HPDE6-E6E7 (cell line): ENCODE measurements around the gene TRIM3.
"Not testable (repeated sequence)": the region's sequence is repeated elsewhere in the genome, so short reads cannot be mapped to it uniquely, and the experiment has no call there.

Experiments used
- DNase-seq: peaks from one replicate; pipeline ENCODE4 v3.0.0; 2011; ENCODE audit warnings: missing footprints; ENCODE audit errors: extremely low spot score

The TRIM3 gene

DNA sequence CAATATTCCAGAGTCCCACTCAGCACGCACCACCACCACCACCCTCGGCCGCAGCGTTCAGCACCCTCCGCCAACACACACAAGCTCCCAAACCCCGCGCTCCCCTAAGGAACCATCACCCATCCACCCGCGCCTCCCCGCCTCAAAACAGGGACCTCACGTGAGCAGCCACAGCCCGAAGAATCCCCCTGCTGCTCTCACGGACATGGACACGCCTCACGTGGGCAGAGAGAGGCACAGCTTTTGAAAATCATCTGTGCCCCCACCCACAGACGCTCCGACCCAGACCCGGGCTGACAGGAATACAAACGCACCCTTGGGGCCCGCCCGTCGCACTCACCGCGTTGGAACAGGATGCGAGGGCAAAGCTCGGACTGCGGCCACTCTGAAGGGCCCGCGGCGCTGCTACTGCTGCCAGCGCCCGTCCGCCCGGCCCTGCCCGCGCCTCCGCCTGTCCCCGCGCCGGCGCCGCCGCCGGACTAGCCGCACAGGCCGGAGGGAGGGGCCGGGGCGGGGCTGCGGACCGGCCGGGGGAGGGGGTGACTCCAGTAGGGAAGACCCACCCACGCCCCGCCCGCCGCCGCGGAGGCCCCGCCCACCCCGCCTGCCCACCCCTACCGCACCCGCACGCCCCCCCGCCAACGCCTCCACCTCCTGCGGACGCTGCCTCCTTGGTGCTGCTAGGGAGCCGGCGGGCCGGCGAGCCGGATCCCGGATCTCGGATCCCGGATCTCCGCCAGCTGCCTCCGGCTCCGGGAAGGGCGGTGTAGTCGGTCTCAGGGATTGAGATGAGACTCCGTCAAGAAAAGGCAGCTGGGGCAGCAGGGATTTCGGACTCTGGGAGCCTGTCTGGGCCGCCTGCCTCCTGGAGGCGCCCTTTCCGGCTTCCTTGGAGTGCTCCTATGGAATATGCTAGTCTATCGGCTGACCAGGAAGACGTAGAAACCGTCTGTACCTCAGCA is at the start of gene TRIM3:
TSS of gene TRIM3 (minus strand) at position 491 of the 962 bp plus-strand sequence. CDS start 8,246 bp downstream, outside the sequence.
- DNase-seq = peak; percentile 79

DNA sequence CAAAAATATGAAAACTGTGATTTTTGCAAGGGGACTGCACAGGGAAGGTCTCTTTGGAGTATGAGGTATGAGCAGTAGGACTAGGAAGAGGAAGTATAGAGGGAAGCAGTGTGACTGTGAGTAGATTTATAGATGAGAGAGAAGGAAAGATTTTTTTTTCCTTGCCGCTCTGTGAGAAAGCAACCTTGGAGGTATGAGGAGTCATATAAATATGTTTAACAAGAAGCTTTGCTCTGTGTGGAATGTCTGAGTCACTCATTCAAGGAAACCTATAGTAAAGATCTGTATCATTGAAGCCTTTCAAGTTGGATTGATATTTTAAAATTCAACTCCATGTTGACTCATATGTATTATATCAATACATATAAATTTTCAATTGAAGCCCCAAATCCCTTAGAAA is 49.5 kb upstream of the TRIM3 start:
- peak; percentile 23 for DNase-seq

DNA sequence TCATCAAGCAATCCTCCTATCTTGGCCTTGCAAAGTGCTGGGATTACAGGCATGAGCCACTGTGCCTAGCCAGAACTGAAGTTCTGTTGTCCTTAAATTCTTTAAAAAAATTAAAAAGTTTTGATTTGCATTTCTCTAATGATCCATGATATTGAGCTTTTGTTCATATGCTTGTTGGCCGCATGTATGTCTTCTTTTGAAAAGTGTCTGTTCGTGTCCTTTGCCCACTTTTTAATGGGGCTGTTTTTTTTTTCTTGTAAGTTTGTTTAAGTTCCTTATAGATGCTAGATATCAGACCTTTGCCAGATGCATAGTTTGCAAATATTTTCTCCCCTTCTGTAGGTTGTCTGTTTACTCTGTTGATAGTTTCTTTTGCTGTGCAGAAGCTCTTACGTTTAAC is 48.2 kb upstream of the TRIM3 start:
- DNase-seq = not testable (repeated sequence)

DNA sequence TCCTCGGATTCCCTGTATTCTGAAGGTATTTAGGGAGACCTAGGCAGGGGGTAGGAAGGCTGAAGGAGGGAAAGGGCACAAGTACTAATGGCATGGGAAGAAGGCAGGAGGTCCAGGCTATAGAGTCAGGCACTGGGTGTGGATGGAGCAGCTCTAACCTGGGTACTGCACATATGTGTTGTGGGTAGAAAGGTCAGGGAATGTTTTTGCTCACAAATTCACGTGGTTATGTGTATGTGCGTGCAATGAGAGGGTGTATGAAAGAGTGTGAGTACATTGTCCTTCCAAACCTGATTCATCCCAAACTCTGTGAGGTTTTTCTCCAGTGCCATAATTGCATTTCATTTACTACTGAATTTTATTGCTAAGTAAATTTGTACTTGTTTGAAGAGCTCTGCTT is 46.5 kb upstream of the TRIM3 start:
- DNase-seq = no peak

DNA sequence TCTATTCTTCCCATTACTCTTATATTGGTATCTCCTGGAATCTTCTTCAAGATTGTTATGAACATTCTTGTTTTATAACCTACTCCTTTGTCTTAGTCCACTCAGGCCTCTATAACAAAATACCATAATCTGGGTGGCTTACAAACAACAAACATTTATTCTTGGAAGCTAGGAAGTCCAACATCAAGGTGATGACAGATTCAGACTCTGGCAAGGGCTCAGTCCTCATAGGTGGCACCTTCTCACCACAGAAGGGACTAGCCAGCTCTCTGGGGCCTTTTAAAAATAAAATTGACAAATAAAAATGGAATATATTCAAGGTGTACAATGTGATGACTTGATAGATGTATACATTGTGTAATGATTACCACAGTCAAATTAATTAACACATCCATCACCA is 43.1 kb upstream of the TRIM3 start:
- no peak for DNase-seq

DNA sequence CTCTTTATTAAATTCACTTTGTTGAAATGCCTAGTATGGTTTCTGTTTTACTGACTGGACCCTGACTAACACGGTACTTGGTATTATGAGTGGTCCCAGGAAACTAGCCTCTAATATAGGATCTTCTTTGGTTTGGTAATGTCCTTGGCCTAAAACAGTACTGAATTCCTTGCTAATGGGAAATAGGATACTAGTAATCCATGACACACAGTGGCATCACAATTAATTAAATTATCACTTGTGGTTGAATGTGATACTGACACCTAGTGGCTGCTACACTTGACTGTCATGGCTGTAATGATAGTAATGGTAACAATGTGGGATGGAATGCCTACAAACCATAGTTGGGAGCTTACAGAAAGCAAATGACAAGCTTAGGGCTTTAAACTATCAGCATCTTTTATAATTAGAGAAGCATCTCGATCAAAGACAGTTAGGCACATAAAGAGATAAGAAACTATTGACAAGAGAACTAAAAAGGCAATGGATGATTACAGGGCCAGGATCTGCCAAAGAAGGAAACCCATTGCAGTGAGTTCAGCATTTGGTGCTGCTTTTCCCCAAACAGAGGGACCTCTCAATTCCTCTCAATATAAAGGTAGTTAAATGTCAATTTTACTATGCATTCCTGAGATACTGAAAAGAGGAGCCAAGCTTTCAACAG is 32.0 kb upstream of the TRIM3 start:
- peak; percentile 40 for DNase-seq

DNA sequence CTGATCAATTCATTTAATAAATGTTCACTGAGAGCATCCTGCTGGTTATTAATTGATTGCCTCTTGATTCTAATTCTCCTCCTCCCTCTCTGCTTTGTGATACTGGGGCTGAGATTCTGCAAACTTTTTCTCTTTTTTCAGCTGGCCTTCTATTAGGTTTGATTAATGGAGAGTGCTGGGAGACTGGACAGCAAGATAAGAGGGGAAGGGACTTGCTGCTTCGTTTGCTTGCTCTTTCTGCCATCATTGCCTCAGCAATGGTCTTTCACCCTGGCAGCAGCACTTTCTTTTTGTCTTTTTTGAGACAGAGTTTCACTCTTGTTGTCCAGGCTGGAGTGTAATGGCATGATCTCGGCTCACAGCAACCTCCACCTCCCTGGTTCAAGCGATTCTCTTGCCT is 30.4 kb upstream of the TRIM3 start:
- DNase-seq = no peak

DNA sequence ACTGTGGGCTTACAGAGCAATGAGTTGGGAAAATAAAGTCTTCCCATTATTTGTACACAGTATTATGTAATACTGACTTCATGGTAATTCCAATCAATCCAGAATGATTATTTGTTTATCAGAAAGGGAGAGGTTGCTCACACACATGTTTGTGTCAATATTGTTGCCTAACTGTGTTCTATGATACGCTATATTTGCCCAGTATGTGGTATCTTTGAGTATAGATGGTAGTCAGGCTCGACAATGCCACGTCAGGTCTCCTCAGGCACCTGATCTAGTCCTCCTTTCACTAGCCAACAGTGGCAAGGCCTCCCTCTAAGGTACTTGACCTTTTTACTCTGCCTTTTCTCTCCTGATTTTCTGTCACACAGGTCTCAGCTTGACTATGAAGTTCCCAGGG is 28.6 kb upstream of the TRIM3 start:
- DNase-seq = no peak

DNA sequence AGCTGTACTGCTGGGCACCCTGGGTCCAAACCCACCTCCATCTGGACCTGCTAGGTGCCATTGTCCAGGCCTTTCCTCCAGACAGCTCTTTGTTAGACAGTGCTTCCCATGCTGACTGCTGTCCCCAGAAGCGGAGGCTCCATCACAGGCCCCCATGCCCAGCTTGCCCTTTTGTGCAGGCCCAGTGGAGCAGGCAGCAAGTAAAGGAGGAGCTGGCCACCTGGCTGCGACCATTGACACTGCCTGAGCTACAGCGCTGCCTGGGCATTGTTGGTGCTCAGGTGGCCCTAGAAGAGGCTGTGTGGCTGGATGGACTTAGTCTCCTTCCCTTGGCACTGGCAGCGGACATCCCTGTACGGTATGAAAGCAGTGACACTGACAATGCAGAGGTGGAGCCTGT is 24.8 kb upstream of the TRIM3 start:
- DNase-seq = no peak

DNA sequence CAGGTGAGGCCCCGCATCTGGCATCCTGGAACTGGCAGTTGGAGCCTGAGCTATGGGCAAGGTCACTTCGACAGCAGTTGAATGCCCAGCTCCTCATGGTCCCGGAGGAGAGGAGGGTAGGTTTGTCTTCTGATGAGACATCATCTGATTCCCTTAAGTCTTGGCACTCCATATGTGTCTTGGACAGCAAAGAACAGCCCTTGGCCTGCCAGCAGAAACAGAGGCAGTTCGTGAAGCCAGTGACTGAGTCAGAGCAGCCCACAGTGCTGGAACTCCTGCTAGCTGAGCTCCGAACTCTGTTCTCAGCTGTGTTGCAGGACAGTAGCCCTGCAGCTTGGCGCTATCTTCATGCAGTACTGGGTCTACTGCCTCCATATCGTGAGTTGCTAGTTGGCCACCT is 24.4 kb upstream of the TRIM3 start:
- DNase-seq = no peak

DNA sequence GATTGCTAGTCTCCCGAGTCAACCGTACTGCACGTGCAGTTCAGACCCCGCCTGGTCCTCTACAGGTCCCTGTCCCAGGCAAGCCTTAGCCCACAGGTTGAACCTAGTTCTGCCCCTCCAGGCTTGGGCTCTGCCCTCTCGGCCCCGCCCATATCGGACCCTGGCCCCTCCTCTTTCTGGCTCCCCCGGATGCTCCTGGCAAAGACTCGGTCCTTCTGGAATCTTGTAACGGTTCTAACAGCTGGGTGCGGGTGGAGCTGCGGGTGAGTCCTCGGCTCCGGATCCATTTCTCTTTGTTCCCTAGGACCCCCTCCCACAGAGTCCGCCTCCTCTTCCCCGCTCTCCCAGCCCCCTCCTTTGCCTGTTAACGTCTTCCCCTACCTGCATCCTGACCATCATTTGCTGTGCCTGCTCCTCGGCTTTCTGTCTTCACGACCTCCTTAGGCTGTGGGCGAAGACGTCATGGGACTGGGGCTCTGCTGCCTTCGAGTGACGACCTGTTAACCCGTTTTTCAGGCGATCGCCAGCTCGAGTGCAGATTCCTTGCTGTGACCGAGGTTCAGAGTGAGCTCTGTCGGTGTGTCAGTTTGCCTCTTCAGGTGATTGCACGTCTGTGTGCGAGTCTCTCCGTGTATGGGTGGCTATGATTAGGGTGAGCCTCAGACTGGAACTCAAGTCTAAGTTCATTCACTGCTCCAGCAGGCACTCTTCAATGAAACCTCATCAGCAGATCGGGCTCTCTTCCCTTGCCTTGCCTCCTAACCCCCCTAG is 23.5 kb upstream of the TRIM3 start, which contains the start of gene DNHD1:
TSS of gene DNHD1 (plus strand) at position 212 of the 771 bp plus-strand sequence. CDS start 936 bp downstream, outside the sequence.
- no peak for DNase-seq

DNA sequence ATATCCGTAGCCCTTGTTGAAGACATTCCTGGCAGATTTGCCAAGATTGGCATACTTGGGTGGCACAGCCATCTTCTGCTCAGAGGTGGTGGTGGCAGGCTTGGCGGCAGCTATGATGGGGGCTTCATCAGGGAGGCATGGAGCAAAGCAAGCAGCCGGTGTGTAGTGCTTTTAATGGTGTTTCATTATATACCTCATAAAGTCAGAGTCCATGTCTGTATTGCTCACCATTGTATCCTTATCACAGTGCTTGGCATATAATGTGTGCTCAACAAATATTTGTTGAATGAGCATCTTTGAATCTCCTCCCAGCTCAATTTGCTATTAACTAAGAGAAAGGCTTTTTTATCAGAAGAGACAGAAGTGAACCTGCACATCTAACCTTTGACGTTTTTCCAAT is 15.6 kb upstream of the TRIM3 start:
- no peak for DNase-seq

DNA sequence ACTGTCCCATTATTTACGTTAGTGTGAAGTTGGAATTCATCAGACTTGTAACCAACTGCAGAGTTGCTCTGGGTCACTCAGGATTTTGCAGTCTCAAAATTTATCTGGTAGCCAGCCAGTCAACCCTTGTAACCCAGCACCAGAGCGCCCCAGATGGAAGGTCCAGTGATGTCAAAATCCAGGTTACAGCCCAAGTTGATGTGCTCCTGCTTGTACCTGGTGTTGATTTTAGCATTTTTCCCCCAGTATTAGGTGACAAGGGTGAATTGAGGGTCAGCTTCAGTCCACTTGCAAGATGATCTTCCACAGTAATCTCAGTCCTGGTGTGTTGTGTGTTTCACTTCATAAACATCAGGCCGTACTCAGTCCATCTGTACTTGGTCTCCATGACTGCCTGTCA is 15.1 kb upstream of the TRIM3 start:
- no peak for DNase-seq

DNA sequence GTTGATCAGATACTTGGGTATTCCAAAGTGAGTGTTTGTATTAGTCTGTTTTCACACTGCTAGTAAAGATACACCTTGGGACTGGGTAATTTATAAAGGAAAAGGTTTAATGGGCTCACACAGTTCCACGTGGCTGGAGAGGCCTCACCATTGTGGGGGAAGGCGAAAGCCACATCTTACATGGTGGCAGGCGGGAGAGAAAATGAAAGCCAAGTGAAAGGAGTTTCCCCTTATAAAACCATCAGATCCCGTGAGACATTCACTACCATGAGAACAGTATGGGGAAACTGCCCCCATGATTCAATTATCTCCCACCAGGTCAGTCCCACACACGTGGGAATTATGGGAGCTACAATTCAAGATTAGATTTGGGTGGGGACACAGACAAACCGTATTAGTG is 14.6 kb upstream of the TRIM3 start:
- no peak for DNase-seq

DNA sequence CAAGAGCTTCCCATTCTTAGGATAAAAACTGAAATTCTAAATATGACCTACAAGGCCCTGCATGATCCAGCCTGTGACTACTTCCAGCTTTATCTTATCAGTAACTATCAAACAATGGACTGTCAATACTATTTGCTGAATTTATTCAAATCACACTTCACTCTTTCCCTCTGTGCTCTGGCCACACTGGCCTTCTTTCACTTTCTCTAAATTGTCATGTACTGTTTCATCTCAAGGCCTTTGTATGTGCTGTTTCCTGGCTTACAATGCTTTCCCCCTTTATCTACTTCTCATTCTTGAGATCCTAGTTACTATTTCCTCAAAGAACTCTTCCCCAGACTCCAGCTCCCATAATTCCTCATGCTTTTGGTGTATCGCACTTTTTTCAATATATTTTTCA is 13.2 kb upstream of the TRIM3 start:
- DNase-seq = no peak

DNA sequence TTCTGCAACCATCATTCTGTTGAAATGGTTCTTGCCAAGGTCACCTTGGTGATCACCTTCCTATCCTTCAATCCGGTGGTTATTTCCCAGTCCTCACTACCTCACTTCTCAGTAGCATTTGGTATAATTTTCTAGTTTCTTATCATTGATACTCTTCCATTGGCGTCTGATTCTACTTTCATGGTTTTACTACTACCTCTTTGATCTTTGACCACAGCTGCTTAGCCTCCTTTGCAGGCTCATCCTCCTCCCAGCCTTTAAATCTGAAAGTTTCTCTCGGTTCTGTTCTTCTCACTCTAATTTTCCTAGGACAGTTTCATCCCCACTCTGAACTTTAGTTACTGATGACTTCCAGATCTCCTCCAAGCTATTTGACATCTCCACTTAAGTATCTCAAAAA is 12.5 kb upstream of the TRIM3 start:
- no peak for DNase-seq

DNA sequence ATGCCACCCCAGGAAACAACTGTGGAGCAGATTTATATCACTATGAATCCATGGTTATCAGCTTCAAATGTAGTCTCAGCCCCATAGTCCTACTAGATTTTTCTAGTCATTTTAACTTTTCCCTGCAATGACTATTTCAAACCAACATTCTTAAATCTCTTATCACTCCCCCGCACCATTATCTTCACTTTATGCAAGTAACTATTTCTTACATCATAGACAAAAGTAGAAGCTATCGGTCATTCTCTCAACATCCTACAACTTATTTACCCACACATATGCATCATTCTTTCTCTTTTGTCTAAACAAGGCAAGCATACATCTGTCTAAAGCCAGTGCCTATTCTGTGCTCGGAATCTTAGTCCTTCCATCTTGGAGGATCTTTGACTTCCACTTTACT is 11.9 kb upstream of the TRIM3 start:
- DNase-seq = no peak

DNA sequence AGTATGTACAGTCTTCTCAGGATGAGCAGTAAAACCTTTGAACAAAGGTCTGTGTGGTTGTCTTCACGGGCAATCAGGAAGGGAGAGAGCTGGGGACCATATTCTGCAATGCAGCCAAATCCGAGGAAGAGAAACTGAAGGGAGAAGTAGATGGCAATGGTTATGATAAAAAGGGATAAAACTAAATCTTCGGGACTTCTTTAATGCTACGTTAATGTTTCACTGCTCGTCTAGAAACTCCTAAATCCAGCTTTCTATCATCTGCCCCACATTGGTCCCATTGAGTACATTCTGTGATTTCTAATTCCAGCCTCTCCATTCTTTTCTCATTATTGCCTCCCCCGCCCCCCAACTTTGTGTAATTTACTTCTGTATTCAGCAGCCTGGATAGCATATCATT is 9.3 kb upstream of the TRIM3 start:
- no peak for DNase-seq

DNA sequence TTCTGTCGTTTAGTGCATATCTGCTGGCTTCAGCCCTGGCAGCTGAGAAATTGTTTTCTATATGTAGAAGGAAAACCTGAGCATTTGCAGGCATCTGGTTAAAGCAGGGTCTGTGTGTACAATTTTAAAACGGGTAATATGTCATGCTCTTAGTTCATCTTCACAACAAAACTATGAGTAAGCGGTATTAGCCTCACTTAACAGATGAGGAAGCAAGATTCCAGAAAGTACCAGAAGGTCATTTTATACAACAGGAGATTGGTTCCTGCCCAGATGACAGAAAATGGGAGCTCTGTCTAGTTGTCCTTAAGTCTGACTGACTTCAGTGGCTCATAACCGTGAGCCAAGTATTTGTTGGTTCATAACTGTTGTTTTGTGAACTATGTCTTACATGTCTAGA is 8.7 kb upstream of the TRIM3 start:
- no peak for DNase-seq

DNA sequence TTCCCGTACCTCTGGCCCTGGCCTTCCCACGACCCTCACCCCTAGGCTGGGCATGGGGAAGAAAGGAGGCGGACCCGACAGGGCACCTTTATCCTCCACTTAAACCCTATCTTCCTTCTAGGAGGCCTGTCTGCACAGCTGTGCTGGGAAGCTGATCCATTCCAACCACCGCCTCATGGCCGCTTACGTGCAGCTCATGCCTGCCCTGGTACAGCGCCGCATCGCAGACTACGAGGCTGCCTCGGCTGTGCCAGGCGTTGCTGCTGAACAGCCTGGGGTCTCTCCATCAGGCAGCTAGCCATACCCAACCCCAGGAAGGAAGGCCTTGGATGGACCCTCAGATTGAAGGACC is 8.2 kb upstream of the TRIM3 start:
- no peak for DNase-seq

DNA sequence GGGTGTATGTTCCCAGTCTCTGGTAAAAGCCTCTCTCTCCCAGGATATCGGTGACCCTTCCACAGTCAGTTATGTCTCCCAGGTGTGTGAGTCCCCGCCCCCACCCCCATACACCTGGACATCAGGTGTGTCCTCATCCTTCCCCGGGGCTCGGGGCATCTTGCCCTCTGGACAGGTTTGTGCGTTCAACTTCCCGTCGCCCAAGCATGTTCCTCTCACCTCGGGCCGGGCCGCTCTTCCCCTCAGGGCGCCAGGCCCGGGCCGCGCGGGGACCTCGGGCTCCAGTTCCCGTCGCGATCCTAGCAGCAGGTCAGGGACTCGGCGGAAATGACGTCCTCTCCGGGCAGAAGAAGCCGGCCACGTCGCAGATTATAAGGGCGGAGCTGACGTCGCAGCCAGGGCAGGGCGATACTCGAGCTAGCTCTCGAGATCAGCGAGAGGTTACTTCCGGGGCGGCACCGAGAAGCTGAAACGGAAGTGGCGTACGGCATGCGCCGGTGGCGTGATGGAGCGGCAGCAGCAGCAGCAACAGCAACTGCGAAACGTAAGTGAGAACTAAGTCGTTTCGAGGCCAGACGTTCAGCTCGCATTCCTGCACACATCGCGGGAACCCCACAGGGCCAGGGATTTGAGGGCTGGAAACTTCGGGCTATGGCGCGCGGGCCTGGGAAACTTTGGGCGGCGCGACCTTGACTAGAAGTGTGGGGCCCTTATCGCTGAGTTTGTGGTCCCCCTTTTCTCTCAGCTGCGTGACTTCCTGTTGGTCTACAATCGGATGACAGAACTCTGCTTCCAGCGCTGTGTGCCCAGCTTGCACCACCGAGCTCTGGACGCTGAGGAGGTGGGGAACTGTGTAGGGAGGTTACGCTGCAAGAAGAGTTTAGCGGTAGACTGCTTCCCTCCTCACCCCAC is 7.5 kb upstream of the TRIM3 start, which contains the start of the genes ARFIP2 and TIMM10B:
TSS of gene ARFIP2 (minus strand) at position 320 of the 912 bp plus-strand sequence. CDS start 910 bp downstream, outside the sequence.
TSS of gene TIMM10B (plus strand) at position 490 of the 912 bp plus-strand sequence. CDS start at position 506, 16 bp downstream.
- peak; percentile 98 for DNase-seq
